Keratinocyte (primary cell): ENCODE measurements around the gene ATG10.

Experiments used
- EZH2 ChIP-seq: IDR thresholded peaks from one replicate; pipeline ENCODE4 v1.6.1; 2012; ENCODE audit warnings: inconsistent platforms, mild to moderate bottlenecking, low read length, moderate library complexity
- TF ChIP-seq, protein P1 (sequence below), 3 experiments: IDR thresholded peaks in 1 of 3; conservative IDR thresholded peaks in 1 of 3; optimal IDR thresholded peaks in 1 of 3; 2 replicates in 2 of 3; 3 replicates in 1 of 3; pipeline versions ENCODE3 to v1.5.1; 2011; ENCODE audit warnings: low read length in 3 of 3, mild to moderate bottlenecking in 3 of 3, moderate library complexity in 2 of 3, control low read depth in 1 of 3, inconsistent platforms in 1 of 3; ENCODE audit not compliant: insufficient read depth in 2 of 3; ENCODE audit errors: extremely low read depth in 1 of 3

GRCh38 chr5:82107267-82107666 lies 135.4 kb downstream of the ATG10 start:
- TF ChIP-seq EZH2 = no peak
- TF ChIP-seq, protein P1, sequence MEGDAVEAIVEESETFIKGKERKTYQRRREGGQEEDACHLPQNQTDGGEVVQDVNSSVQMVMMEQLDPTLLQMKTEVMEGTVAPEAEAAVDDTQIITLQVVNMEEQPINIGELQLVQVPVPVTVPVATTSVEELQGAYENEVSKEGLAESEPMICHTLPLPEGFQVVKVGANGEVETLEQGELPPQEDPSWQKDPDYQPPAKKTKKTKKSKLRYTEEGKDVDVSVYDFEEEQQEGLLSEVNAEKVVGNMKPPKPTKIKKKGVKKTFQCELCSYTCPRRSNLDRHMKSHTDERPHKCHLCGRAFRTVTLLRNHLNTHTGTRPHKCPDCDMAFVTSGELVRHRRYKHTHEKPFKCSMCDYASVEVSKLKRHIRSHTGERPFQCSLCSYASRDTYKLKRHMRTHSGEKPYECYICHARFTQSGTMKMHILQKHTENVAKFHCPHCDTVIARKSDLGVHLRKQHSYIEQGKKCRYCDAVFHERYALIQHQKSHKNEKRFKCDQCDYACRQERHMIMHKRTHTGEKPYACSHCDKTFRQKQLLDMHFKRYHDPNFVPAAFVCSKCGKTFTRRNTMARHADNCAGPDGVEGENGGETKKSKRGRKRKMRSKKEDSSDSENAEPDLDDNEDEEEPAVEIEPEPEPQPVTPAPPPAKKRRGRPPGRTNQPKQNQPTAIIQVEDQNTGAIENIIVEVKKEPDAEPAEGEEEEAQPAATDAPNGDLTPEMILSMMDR (optimal IDR thresholded peaks at IDR 0.05 in 1 of 3, IDR thresholded peaks at IDR 0.05 in 1 of 3, conservative IDR thresholded peaks at IDR 0.05 in 1 of 3; ENCODE audit: extremely low read depth in 1 of 3, insufficient read depth in 2 of 3, low read length in 3 of 3) = peak in 2 of 3 experiments; percentile 37 to 44
